HG03457 (cell line): ENCODE results near the gene AP2B1.
"Not testable (repeated sequence)": the region's sequence is repeated elsewhere in the genome, so short reads cannot be mapped to it uniquely, and the experiment has no call there.

Experiments used
- ATAC-seq: cut with Tn5 transposase; IDR thresholded peaks from one replicate; pipeline ENCODE4 v1.9.1; 2021; ENCODE audit warnings: moderate number of reproducible peaks; ENCODE audit not compliant: unreplicated experiment

AP2B1 gene

DNA sequence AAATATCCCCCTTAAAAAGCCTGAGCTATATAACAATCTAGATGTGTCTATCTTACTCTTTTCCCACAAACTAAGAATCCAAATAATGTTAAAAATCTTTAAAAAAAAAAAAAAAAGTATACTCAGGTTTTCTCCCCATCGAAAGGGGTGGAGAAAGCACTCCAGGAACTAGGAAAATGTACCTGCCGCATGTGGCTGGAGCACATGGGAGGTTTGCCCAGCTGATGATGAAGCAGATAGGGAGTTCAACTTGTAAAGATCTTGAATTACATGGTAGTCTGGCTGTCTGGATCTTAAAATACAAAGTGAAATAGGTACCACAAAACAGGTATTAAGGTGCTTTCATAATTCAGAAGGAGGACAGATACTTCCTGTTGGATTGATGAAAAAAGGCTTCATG is 17.7 kb upstream of the AP2B1 start:
- no peak for ATAC-seq

DNA sequence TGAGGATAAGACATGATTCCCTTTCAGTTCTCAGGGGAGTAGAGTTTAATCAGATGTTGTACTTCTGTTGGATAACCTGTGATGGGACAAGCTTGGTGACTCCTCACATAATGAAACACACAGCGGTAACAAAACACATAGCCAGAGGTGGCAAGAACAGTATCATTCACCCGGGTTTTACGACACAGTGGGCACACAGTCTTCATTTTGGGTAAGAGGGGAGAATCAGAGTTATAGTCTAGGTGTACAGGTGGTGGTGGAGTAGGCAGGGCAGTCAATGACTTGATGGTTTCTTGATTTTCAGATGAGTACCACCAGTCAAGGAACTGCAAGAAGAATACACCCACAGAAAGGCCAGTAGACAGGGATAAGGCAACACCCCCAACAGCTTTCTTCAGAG is 11.4 kb upstream of the AP2B1 start:
- ATAC-seq: no peak

GRCh38 chr17:35577830-35578196 is 9.3 kb upstream of the AP2B1 start:
- ATAC-seq: no peak

DNA sequence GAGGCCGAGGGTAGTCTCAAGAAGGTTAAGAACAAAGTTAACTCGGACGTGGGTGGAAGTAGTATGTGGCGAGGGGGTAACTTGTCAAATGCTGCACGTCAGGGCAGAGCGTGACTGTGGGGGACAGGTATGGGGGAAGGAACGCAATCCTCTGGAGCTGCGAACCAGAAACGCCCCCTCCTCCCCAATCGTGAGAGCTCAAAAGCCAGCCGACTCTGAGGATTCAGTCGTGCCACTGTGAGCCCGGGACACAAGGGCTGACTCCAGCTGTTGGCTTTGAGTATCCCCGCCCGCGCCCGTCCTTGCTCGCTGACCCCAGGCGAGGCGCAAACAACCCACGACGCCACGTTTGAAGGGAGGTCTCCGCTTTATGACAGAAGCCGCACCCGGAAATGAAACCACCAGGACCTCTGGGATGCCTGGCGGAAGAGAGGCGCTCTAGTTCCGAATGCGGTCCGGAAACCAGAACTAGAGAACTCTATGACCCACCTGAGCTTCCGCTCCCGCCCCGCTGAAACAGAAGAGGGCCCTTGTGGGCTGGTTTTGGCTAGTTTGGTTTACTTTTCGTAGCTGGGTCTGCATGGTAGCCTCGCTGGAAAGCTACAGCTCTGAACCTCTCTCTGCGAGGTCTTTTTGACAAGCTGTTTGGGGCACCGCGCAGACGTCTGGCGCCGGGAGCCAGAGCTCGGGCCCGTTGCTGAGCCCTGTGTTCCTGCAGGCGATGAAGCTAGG is 8.8 kb upstream of the AP2B1 start, which contains the start of gene PEX12:
Gene PEX12, minus strand, starts transcription at position 375 of the 732 bp plus-strand sequence. CDS start 550 bp downstream, outside the sequence.
- ATAC-seq: peak; percentile 56

DNA sequence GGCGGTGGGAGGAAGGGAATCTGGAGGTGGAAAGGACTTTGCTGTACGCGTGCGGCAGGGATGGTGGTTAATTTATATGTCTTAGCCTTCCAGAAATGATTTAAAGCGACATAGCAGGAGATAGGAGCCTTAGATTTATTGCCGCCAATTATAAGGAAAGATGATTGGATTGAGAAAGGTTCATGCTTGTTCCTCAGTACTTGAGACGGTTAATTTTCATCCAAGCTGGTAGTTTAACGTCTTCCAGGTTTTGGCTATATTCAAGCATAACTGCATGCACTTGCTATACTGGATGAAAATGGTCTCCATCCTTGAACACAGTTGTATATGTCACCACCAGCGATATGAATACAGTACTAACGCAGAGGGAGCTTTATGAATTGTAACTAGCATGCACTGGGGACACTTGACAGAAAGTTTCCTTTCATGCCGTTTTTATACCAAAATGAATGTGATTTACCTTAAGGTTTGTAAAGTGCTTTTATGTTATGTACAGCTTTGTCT is 8.1 kb upstream of the AP2B1 start:
- ATAC-seq: no peak

GRCh38 chr17:35584061-35584460 is 3.1 kb upstream of the AP2B1 start:
- ATAC-seq: no peak

GRCh38 chr17:35586569-35587073 is 501 bp upstream of the AP2B1 start:
- no peak for ATAC-seq

DNA sequence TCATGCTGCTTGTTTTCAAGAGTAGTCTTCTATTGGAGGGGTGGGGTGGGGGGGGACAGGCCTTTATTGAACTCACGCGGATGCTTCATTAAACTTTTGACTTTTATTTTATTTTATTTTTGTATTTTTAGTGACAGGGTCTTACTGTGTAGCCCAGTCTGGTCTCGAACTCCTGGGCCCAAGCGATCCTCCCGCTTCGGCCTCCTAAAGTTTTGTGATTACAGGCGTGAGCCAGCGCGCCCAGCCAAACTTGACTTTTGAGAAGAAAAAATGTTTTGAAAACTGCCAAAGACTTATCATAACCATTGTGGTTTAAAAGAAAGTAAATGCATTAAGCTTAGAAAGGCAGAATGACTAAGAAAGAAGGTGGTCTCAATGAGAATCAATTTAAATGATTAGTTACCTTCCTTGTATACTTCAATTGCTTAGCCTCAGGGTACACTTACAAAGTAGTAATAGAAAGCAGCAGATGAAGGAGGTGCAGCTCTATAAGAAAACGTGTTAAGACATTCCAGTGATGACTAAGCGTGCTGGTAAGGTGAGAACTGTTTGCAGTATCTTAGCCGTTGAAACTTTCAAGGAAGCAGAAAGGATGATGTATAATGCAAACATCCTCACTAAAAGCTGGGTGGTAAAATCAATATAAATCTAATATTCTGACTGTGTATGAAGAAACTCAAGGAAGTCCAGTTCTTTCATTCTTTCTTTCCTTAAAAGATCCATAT is 1.2 kb downstream of the AP2B1 start:
- no peak for ATAC-seq

DNA sequence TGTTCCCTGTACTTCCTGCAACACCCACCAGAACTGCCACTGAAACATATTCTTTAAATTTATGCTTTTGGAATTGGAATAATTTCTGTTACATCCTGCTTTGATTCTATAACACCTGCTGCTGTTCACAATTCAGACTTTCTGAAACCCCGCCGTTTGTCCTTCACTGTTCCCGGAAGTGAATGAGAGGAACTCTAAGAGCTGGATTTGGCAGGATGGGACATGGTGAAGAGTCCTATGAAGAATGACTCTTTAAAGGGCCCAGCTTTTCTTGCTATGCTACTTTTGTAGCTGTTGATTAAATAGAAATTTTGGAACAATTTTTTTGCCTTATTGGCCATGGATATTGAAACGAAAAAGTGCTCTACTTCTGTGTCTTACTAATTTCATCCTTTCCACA is 8.9 kb downstream of the AP2B1 start:
- ATAC-seq: no peak

GRCh38 chr17:35596530-35597233 is 9.6 kb downstream of the AP2B1 start:
- ATAC-seq: no peak

DNA sequence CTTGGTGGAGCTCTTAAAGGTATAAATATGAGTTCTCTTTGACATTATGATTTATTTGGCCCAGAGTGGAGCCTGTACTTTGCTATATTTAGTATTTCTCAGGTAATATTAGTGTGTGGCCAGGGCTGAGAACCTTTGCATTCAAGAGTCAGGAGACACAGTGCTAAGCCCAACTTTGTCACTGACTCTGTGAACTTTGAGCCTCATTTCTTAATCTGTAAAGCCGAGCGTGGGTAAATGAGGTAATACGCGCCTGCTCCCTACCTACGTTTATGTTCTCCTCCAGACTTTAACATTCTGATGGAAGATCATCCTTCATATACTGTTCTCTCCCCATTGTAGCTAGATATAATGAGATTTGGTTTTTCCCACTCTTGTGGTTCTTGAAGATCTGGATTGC is 10.5 kb downstream of the AP2B1 start:
- ATAC-seq: no peak

DNA sequence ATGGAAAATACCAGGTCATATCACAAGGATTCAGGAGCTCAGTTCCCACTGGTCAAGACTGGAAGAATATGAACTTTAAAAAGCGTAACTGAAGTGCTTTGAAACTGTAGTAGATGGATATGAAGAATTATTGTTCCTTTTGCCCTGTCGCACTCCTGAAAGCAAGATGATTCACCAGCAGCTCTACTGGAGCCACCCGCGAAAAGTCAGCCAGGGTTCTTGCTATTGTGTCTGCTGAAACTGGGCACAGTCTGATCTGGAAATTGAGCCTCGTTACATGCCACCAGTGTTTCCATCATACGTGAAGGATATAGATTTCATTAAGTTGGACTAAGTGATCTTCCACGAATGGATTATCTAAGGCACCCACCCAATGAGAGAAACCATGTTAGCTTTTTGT is 16.6 kb downstream of the AP2B1 start:
- ATAC-seq: no peak

- no peak for ATAC-seq
Observed at GRCh38 chr17:35605678-35606077, 18.6 kb downstream of the AP2B1 start.

- ATAC-seq: no peak
Observed at GRCh38 chr17:35607239-35607847, 20.2 kb downstream of the AP2B1 start.

- ATAC-seq: no peak
Observed at GRCh38 chr17:35609831-35610230, 22.7 kb downstream of the AP2B1 start.

DNA sequence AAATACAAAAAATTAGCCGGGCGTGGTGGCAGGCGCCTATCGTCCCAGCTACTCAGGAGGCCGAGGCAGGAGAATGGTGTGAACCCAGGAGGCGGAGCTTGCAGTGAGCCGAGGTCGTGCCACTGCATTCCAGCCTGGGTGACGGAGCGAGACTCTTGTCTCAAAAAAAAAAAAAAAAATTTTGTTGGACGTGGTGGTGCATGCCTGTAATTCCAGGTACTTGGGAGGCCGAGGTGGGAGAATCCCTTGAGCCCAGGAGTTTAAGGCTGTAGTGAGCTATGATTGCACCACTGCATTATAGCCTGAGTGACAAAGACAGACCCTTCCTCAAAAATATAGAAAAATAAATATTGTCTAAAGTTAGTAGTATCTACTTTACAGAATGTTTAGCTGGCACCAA is 23.6 kb downstream of the AP2B1 start:
- ATAC-seq: not testable (repeated sequence)

DNA sequence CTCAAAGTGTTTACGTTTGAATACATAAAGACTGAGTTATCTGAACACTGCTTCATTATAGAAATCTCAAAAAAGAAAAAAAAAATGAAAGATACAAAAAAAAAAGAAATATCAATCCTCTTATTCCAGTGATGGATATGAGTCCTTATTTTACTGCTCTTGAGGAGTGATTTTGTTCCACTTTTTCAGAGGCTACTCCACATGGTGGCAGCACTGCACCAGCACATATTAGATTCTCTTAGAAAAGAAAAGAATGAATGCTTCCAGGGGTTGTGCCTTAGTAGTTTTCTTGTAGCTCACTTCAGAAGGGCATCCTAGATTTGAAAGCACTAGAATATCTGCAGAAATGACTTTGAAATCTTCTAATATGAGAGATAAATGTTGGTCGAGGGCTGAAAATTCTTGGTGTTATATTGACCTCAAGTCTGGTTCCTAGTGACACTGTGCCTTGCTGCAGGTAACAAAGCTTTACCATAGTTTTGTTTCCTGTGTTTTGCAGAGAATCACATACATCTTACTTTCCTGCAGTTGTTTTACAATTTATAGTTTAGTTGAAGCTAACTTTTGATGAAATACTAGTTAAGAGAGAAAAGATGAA is 25.9 kb downstream of the AP2B1 start:
- ATAC-seq: no peak

- no peak for ATAC-seq
Observed at GRCh38 chr17:35614810-35615209, 27.7 kb downstream of the AP2B1 start.

DNA sequence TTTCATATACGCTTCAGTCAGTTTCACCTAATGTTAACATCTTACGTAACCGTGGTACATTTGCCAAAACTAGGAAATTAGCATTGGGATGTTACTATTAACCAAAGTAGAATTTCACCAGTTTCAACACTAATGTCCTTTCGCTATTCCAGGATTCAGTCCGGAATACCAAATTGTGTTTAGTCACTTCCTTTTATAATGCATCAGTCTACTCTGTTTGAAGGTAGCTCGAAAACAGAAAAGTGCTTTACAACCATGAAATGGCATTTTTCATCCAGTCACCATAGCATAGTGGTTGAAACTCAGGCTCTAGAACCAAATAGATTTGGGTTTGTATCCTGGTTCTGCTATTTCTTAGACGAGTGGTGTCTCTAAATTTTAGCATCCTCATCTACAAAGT is 29.4 kb downstream of the AP2B1 start:
- ATAC-seq: no peak

- no peak for ATAC-seq
Observed at GRCh38 chr17:35617505-35617904, 30.4 kb downstream of the AP2B1 start.

DNA sequence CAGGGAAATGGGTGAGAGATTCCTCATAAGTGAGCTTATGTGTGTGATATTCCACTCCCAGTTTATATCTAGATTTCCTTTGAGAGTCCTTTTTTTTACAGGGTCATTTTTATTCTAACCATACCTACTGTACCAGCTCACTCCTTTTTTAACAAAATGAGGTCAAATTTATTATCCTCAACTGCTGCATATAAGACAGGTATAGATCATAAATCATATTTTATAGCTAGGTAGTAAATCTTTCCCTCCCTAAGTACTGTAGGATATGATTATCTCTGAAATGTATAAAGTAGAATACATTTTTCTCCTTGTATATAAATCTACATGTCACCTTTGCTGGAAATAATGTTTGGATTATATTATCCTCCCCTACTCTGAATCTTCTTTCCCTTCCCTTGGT is 31.5 kb downstream of the AP2B1 start:
- ATAC-seq: no peak
